HL-60 (cell line): ENCODE results near the gene CBLB.

ENCODE experiments used
- CTCF ChIP-seq: IDR thresholded peaks from one replicate; pipeline ENCODE4 v1.5.1; 2011; ENCODE audit warnings: low read length, control low read depth, inconsistent platforms; ENCODE audit not compliant: insufficient read depth
- GABPA ChIP-seq: IDR thresholded peaks from 2 replicates; pipeline ENCODE4 v1.6.1; 2012; ENCODE audit warnings: low read depth
- POLR2AphosphoS5 ChIP-seq: IDR thresholded peaks from 2 replicates; pipeline ENCODE4 v1.6.1; 2012; ENCODE audit warnings: low read depth
- REST ChIP-seq: IDR thresholded peaks from 2 replicates; pipeline ENCODE4 v1.6.1; 2012; ENCODE audit warnings: low read depth; ENCODE audit not compliant: insufficient replicate concordance
- SPI1 ChIP-seq: IDR thresholded peaks from 2 replicates; pipeline ENCODE4 v1.6.1; 2012; ENCODE audit warnings: low read depth, mild to moderate bottlenecking, borderline replicate concordance

- TF ChIP-seq CTCF (no peak), POLR2AphosphoS5 (no peak), REST (no peak), SPI1 (no peak), GABPA (no peak)
Observed at GRCh38 chr3:105691633-105692032, 177.2 kb downstream of the CBLB start.
